Measurements from ENCODE around the gene PCBP2. TPM values are rescaled to one million over a fixed set of nuclear protein-coding genes. Genes with fewer than 3 reads are reported as not detected.
A peak's percentile ranks its signal among the peaks of the same experiment; 100 is the strongest.

Gene PCBP2
- total RNA-seq, 1 donor from 2014 or later = 1,351 TPM

- H3K4me1 Mint-ChIP-seq = peaks cover 3% of the 10 kb centered on the region
- H3K27me3 Mint-ChIP-seq (ENCODE audit: low read depth) = peaks cover 3% of the 10 kb centered on the region
- no peaks in the 10 kb centered on the region for H3K9me3 Mint-ChIP-seq
- peak within 1 kb of the TSS; percentile 6 for H3K27ac Mint-ChIP-seq (ENCODE audit: unreplicated experiment)
- H3K36me3 Mint-ChIP-seq (ENCODE audit: low read depth) = no peaks in the 10 kb centered on the region
- TF ChIP-seq CTCF (conservative IDR thresholded peaks at IDR 0.05) = no peak
- no peak within 1 kb of the TSS for H3K4me3 Mint-ChIP-seq
- no peak for DNase-seq (ENCODE audit: low read depth, low spot score)
These were observed 55.1 kb downstream of the PCBP2 start, which contains the start of gene NPFF for GRCh38 chr12:53506881-53507602. Gene NPFF (minus strand): TSS chr12:53507484. CDS start chr12:53507474, 10 bp downstream.

GRCh38 chr12:53507603-53507885 is 55.6 kb downstream of the PCBP2 start:
- Mint-ChIP-seq H3K9me3 (no peaks in the 10 kb centered on the region), H3K27me3 (ENCODE audit: low read depth) (peaks cover 3% of the 10 kb centered on the region), H3K27ac (ENCODE audit: unreplicated experiment) (no peak overlapping the region), H3K36me3 (ENCODE audit: low read depth) (no peaks in the 10 kb centered on the region), H3K4me1 (no peaks in the 10 kb centered on the region), H3K4me3 (no peak overlapping the region)
- TF ChIP-seq CTCF (conservative IDR thresholded peaks at IDR 0.05) = no peak
- DNase-seq (ENCODE audit: low read depth, low spot score) = no peak

GRCh38 chr12:53508534-53509170 is 56.8 kb downstream of the PCBP2 start:
- DNase-seq (ENCODE audit: low read depth, low spot score) = peak; percentile 95
- peak; percentile 93 for TF ChIP-seq CTCF (conservative IDR thresholded peaks at IDR 0.05)
- H3K36me3 Mint-ChIP-seq (ENCODE audit: low read depth) = no peaks in the 10 kb centered on the region
- H3K4me3 Mint-ChIP-seq = peak overlapping the region; percentile 66
- no peaks in the 10 kb centered on the region for H3K9me3 Mint-ChIP-seq
- H3K27ac Mint-ChIP-seq (ENCODE audit: unreplicated experiment) = no peak overlapping the region
- peaks cover 3% of the 10 kb centered on the region for H3K27me3 Mint-ChIP-seq (ENCODE audit: low read depth)
- no peaks in the 10 kb centered on the region for H3K4me1 Mint-ChIP-seq

- Mint-ChIP-seq H3K36me3 (ENCODE audit: low read depth) (no peaks in the 10 kb centered on the region), H3K4me1 (no peaks in the 10 kb centered on the region), H3K27ac (ENCODE audit: unreplicated experiment) (peak overlapping the region; percentile 3), H3K9me3 (no peaks in the 10 kb centered on the region), H3K4me3 (no peak overlapping the region), H3K27me3 (ENCODE audit: low read depth) (peaks cover 3% of the 10 kb centered on the region)
- no peak for TF ChIP-seq CTCF (conservative IDR thresholded peaks at IDR 0.05)
- DNase-seq (ENCODE audit: low read depth, low spot score) = no peak
These were observed 58.4 kb downstream of the PCBP2 start for GRCh38 chr12:53510181-53510812.

DNA sequence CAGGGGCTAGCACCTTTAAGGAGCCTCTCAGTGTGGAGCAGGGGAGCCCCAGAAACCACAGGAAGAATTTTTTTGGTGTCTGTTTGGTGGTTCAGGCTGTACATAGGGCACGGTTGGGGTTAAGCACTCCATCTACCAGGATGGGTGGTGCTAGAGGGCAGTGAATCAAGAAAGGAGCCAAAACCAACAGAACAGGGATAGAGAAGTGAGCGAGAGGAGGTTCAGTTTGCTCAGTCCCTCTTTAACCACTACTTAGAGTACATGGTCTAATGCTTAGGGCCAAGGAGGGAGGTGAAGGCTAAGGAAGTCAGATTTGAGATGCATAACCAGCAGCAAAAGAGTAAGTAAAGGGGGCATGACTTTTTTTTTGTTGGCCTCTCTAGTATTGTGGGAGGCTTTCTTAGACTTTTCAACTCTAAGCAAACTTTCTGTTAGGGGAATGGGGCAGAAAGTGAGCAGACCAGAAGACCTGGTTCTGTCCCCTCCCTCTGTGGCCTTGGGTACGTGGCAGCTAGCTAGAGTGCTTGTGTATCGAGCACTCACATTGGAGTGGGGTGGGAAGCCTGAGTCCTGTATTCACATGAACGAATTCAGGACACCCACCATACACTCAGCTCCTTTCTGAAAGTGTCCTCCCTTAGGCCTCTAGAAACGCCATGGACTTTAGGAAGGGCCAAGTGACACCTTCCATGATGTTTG is 62.0 kb downstream of the PCBP2 start:
- DNase-seq (ENCODE audit: low read depth, low spot score) = no peak
- no peak overlapping the region for H3K27ac Mint-ChIP-seq (ENCODE audit: unreplicated experiment)
- no peaks in the 10 kb centered on the region for H3K27me3 Mint-ChIP-seq (ENCODE audit: low read depth)
- no peak overlapping the region for H3K4me3 Mint-ChIP-seq
- no peaks in the 10 kb centered on the region for H3K36me3 Mint-ChIP-seq (ENCODE audit: low read depth)
- H3K4me1 Mint-ChIP-seq = no peaks in the 10 kb centered on the region
- no peaks in the 10 kb centered on the region for H3K9me3 Mint-ChIP-seq
- TF ChIP-seq CTCF (conservative IDR thresholded peaks at IDR 0.05) = no peak
